A204.1 (cell line): Measurements from ENCODE around the gene PKIB.
"Not testable (repeated sequence)": the region's sequence is repeated elsewhere in the genome, so short reads cannot be mapped to it uniquely, and the experiment has no call there.

ENCODE experiments used
- FAIRE-seq: peaks from 2 replicates; lab custom pipeline; 2012; peaks lifted over from hg19 to GRCh38; lab: Jason Lieb, UNC

PKIB gene

GRCh38 chr6:122609881-122610689, at the start of gene PKIB:
PKIB (plus strand) TSS chr6:122610405; CDS start chr6:122717795, 107,390 bp downstream.
- FAIRE-seq: no peak

- FAIRE-seq: no peak
Measured at GRCh38 chr6:122563364-122564052, 46.7 kb upstream of the PKIB start.

- FAIRE-seq: no peak
Measured at GRCh38 chr6:122564230-122564629, 46.0 kb upstream of the PKIB start.

- FAIRE-seq: no peak
Measured at GRCh38 chr6:122565708-122566107, 44.5 kb upstream of the PKIB start.

- FAIRE-seq: no peak
Measured at GRCh38 chr6:122567034-122567433, 43.2 kb upstream of the PKIB start.

- no peak for FAIRE-seq
Measured at GRCh38 chr6:122568350-122568749, 41.9 kb upstream of the PKIB start.

- FAIRE-seq: no peak
Measured at GRCh38 chr6:122568797-122569221, 41.4 kb upstream of the PKIB start.

GRCh38 chr6:122569230-122569771, 40.9 kb upstream of the PKIB start:
- FAIRE-seq: no peak

GRCh38 chr6:122571888-122572287, 38.3 kb upstream of the PKIB start:
- FAIRE-seq: no peak

- FAIRE-seq: no peak
Measured at GRCh38 chr6:122576888-122577287, 33.3 kb upstream of the PKIB start.

- no peak for FAIRE-seq
Measured at GRCh38 chr6:122578961-122579360, 31.2 kb upstream of the PKIB start.

- no peak for FAIRE-seq
Measured at GRCh38 chr6:122580737-122581136, 29.5 kb upstream of the PKIB start.

GRCh38 chr6:122589115-122589514, 21.1 kb upstream of the PKIB start:
- no peak for FAIRE-seq

GRCh38 chr6:122598295-122598694, 11.9 kb upstream of the PKIB start:
- not testable (repeated sequence) for FAIRE-seq

- FAIRE-seq: no peak
Measured at GRCh38 chr6:122604676-122605075, 5.5 kb upstream of the PKIB start.

- no peak for FAIRE-seq
Measured at GRCh38 chr6:122610690-122611455, 668 bp downstream of the PKIB start.

- no peak for FAIRE-seq
Measured at GRCh38 chr6:122612838-122613237, 2.6 kb downstream of the PKIB start.

- no peak for FAIRE-seq
Measured at GRCh38 chr6:122614303-122614702, 4.1 kb downstream of the PKIB start.

GRCh38 chr6:122615409-122615808, 5.2 kb downstream of the PKIB start:
- no peak for FAIRE-seq

- FAIRE-seq: no peak
Measured at GRCh38 chr6:122616877-122617276, 6.7 kb downstream of the PKIB start.

- no peak for FAIRE-seq
Measured at GRCh38 chr6:122619309-122619708, 9.1 kb downstream of the PKIB start.

GRCh38 chr6:122620428-122620827, 10.2 kb downstream of the PKIB start:
- FAIRE-seq: no peak

- FAIRE-seq: no peak
Measured at GRCh38 chr6:122620902-122621301, 10.7 kb downstream of the PKIB start.
